ENCODE results near the gene SH3GL1. TPM values are rescaled to one million over a fixed set of nuclear protein-coding genes. Genes with fewer than 3 reads are reported as not detected.

SH3GL1 gene
- total and polyA plus RNA-seq, 9 of the 15 experiments (the other 6 are each of a cell fraction or from before 2014, with no cell fraction given), result 1.7 to 75.3 (median 25.7) TPM

GRCh38 chr19:4352701-4353121, 47.6 kb downstream of the SH3GL1 start (continued):
- no peak for TF ChIP-seq MAFK (IDR thresholded peaks at IDR 0.05; ENCODE audit: low read length)
- TF ChIP-seq NEUROD1 (IDR thresholded peaks at IDR 0.05; ENCODE audit: borderline replicate concordance, low read depth, low read length, partially characterized antibody), result no peak
- TF ChIP-seq ZBTB17 (CRISPR knock-in tag; IDR thresholded peaks at IDR 0.05), result no peak
- TF ChIP-seq NFRKB (IDR thresholded peaks at IDR 0.05; ENCODE audit: low read depth), result no peak
- TF ChIP-seq PRDM10 (IDR thresholded peaks at IDR 0.05; ENCODE audit: partially characterized antibody), result no peak
- no peak for TF ChIP-seq CBX2 (IDR thresholded peaks at IDR 0.05; ENCODE audit: insufficient read depth, low read length, poor library complexity, severe bottlenecking)
- TF ChIP-seq DEAF1 (CRISPR knock-in tag; IDR thresholded peaks at IDR 0.05), result peak; percentile 56
- TF ChIP-seq FUS (optimal IDR thresholded peaks at IDR 0.05; ENCODE audit: low read depth, low read length), result no peak
- TF ChIP-seq REST (IDR thresholded peaks at IDR 0.05; ENCODE audit: borderline replicate concordance), result peak; percentile 41; the same call in 1 of the 2 replicates
- TF ChIP-seq REST (CRISPR knock-in tag; IDR thresholded peaks at IDR 0.05; ENCODE audit: low read depth), result no peak
- no peak for TF ChIP-seq CEBPB (tag; IDR thresholded peaks at IDR 0.05)
- no peak for TF ChIP-seq PHF8 (IDR thresholded peaks at IDR 0.05; ENCODE audit: borderline replicate concordance, low read length)
- peak; percentile 64 for TF ChIP-seq CC2D1A (IDR thresholded peaks at IDR 0.05)

Measured in K562 (cell line).